GM21717 (cell line): ENCODE data around the gene PLXNA3.
"Not testable (repeated sequence)": the region's sequence is repeated elsewhere in the genome, so short reads cannot be mapped to it uniquely, and the experiment has no call there.

Experiments
- ATAC-seq: cut with Tn5 transposase; IDR thresholded peaks from one replicate; pipeline ENCODE4 v1.9.1; 2021; ENCODE audit warnings: mild to moderate bottlenecking, moderate library complexity; ENCODE audit not compliant: unreplicated experiment

PLXNA3 gene

DNA sequence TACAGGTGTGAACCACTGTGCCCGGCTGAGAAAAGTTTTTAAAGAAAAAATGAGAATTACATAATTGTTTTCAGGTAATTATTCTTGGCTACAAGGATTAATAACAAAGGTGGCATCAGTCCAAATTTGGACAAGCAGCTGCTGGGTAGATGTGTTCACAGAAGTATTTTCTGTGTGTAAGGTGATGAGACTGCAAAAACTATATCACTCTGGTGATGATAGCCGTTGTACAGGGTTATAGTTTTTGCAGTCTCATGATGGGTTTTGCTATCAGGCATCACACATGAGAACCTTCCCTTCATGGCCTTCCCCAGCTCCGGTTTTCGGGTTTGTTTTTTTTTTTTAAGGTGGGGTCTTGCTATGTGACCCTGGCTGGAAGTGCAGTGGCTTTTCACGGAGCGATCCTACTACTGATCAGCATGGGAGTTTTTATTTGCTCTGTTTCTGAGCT lies 37.4 kb downstream of the PLXNA3 start:
- no peak for ATAC-seq

DNA sequence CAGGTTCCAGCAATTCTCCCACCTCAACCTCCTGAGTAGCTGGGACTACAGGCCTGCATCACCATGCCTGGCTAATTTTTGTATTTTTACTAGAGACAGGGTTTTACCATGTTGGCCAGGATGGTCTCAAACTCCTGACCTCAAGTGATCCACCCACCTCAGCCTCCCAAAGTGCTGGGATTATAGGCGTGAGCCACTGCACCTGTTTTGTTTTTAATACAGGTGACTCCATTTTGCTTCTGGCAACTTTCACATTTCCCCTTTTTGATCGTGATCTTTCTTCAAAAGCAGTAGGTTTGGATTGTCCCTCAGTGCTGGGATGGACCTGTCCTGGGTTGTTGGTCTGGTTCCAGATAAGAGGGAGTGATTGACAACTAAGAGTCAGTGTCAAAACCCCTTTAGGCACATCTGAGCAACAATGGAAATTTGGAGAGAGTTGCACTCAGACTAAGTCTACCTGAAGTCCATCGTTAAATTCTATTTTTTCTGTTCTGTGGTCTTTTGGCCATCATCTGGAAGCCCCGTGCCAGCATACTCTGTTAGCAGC lies 38.6 kb downstream of the PLXNA3 start:
- ATAC-seq: not testable (repeated sequence)

DNA sequence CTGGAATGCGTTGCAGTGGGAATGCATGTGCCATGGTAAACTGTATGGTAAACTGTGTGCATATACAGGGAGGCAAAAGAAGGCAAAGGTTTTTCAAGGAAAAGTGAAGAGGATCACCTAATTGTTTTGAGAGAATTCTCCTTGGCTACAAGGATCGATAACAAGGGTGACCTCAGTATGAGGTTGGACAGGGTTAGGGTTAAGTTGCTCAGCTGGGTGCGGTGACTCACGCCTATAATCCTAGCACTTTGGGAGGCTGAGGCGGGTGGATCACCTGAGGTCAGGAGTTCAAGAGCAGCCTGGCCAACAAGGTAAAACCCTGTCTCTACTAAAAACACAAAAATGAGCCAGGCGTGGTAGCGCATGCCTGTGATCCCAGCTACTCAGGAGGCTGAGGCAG lies 43.3 kb downstream of the PLXNA3 start:
- not testable (repeated sequence) for ATAC-seq

DNA sequence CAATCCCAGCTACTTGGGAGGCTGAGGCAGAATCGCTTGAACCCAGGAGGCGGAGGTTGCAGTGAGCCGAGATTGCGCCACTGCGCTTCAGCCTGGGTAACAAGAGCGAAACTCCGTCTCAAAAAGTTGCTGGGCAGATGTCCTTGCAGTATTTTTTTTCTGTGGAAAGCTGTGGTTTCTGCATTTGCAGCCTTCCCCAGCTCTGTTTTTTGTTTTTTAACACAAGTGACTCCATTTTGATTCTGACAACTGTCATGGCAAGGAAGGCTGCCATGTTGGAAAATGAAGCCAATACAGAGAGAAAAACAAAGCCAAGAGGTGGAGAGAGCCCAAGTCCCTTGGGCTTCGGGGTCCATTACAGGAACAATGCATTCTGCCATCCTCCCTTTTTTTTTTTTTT lies 44.0 kb downstream of the PLXNA3 start:
- no peak for ATAC-seq

DNA sequence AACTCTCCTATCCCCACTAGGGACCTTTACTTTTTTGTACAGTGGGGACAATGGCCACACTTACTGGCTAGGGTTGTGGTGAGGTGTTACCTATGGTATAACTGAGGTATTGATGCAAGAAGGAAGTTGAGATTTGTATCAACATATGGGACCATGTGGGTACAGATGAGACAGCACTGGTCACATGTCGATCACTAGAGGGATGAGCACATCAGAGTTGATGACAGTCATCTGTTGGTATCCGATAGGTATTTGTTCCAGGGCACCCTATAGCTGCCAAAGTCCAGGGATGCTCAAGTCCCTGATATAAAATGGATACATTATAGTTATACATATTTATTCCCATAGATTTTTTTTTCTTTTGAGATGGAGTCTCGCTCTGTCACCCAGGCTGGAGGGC lies 44.9 kb downstream of the PLXNA3 start:
- ATAC-seq: no peak

DNA sequence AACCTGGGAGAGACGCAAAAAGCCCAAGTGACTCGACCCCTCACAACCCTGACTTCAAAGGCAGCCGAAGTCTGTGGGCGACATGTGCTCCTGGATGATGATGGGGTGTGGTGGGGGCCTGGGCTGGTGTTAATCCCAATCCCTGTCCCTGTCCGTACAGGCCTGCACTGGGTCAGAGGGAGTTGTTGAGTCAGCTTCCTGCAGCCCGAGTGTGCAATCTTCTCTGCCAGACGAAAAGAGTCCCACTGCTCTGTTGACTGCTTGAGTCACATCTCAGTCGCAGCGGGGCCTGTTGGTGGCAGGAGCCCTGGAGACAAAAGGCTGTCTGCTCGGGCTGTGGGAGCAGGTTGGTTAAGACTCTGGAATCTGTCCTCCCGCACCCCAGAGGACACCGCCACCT lies 47.7 kb downstream of the PLXNA3 start:
- ATAC-seq: no peak

DNA sequence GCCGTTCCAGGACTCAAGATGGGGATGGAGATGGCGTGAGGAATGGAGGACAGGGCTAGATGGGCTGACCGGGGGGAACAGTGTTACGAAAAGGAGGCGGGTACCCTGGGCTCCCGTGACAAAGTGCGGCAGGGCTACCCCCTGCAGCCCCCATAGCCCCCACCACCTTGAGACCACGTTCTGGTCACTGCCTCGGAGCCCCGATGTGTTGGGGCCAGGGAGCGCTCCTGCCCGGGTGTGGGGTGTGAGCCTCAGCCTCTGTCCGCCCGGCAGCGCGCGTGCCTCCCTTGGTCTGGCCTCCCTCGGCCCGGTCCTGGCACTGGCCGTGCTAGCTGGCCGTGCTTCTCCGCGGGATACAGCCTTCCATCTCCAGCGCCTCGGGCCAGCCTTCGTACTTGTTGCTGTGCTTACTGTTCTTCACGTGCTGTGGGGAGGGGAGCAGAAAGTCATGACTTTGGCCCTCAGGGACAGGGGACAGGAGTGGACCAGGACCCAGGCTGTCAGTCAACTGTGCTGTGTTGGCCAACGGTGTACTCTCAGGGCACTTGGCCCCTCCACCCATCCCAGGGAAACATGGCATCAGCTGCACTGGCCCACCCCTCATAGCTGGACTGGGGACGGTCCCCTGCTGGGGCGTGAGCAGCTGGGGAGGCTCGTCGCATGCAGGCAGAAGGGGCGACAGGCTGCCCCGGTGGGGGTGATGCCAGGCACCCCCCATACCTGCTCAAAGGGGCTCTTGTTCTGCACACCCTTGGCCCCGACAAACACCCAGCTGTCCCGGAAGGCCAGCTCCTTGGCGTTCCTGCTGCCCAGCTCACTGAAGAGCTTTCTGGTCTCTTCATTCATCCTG lies 48.6 kb downstream of the PLXNA3 start:
- no peak for ATAC-seq

DNA sequence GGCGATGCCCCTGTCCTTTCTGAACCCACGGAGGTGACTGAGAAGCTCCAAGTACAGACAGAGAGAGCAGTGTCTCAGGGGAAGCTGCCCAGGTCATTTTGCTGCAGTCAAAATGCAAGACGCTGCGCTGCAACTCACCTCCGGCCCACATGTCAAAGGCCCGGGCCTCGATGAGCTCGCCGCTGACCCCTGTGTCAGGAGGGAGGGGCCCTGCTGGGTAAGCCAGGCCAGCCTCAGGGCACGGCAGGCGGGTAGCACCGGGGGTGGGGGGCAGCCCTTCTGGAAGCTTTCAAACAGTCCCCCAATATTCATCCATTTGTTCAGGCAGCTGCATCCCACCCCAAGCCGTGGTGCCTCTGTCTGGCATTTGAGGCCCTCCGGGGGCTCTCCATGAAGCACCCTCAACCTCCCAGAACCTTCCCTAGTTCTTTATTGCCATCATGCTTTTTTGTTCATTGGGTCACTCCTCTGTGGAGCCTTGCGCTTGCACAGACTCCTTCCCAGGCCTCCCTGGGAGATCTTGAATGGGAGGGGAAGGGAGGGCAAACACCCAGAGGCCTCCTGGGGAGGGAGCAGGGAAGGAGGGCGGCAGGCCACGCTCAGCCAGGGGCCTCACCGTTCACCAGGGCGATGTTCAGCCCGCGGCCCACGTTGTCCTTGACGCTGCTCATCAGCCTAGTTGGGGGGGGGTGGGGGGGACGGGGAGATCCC lies 49.7 kb downstream of the PLXNA3 start:
- no peak for ATAC-seq

DNA sequence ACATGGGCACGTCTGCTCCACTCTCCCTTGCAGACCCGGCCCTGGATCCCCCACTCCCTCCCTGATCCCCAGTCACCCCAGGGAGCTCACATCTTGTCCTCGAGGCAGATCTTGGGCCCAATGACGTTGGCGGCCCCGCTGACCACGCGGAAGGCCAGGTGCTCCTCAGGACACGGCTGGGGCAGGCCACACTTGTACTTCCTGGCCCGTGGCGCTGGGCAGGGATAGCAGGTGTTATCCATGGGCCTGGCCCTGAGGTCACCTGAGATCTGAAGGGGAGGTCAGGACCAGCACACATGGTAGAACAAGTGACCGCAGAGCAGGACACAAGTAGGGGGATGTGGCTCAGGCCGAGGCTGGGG lies 50.3 kb downstream of the PLXNA3 start:
- no peak for ATAC-seq

DNA sequence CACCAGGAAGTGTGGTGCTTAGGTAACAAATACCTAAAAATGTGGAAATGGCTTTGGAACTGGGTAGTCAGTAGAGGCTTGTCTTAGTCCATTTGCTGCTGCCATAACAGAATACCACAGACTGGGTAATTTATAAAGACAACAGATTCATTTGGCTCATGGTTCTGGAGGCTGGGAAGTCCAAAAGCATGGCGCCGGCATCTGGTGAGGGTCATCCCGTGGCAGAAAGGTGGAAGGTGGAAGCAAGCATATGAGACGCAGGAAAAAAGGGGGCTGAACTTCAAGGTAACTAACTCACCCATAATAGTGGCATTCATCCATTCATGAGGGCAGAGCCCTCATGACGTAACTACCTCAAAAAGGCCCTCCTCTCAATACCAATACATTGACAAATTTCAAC lies 51.4 kb downstream of the PLXNA3 start:
- no peak for ATAC-seq

DNA sequence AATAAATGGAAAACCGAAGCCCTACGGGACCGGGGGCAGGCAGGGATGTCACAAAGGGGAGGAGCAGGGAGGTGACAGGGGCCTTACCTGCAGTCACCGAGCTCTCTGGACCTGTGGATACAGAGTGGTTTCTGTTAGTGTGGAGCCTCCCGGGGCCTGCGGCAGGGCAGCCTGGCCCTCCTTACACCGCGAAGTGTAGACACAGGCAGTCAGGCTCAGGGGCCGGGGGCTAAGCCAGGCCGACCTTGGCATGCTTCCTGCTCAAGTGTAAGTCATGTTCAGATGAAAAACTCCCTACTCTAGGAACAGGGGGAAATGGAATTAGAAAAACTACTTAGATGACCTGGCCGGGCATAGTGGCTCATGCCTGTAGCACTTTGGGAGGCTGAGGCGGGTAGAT lies 53.7 kb downstream of the PLXNA3 start:
- ATAC-seq: no peak

DNA sequence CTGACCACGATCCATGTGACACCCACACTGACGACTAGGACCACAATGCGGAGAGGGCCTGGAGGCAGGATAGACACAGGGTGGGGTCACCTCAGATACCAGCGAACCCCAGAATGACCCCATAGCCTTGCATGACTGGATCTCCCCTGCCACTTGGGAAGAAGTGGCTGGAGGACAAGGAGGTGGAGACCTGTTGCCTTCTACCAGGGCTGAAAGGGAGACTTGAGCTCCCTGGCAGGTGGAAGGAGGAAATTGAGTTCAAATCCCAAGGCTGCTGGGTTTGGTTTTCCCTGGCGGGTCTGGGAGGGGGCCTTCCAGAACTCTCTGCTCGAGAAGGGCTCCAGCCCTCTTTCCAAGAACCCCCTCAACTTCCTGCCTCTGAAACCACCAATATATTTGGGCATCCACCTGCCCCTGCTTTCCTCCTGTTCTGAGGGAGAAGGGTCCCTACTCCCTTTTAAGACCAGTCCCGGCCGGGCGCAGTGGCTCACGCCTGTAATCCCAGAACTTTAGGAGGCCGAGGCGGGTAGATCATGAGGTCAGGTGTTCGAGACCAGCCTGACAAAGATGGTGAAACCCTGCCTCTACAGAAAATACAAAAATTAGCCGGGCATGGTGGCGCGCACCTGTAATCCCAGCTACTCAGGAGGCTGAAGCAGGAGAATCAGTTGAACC lies 54.9 kb downstream of the PLXNA3 start:
- ATAC-seq: no peak

DNA sequence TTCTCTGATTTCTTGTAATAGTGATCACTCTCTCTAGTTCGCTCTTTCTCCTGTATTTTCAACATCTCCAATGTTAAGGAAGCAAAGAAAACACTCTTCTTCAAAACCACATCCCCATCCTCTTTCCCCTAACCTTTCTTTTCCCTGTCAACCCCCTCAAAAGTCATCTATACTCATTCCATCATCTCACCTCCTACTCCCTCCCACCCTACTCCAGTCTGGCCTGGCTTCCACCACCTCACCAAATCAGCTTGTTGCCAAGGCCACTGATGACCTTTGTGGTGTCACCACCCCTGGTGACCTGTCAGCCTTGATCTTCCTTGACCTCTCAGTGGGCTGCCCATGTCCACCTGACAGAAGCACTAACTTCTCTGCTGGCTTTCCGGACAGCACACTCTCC lies 55.6 kb downstream of the PLXNA3 start:
- ATAC-seq: no peak

DNA sequence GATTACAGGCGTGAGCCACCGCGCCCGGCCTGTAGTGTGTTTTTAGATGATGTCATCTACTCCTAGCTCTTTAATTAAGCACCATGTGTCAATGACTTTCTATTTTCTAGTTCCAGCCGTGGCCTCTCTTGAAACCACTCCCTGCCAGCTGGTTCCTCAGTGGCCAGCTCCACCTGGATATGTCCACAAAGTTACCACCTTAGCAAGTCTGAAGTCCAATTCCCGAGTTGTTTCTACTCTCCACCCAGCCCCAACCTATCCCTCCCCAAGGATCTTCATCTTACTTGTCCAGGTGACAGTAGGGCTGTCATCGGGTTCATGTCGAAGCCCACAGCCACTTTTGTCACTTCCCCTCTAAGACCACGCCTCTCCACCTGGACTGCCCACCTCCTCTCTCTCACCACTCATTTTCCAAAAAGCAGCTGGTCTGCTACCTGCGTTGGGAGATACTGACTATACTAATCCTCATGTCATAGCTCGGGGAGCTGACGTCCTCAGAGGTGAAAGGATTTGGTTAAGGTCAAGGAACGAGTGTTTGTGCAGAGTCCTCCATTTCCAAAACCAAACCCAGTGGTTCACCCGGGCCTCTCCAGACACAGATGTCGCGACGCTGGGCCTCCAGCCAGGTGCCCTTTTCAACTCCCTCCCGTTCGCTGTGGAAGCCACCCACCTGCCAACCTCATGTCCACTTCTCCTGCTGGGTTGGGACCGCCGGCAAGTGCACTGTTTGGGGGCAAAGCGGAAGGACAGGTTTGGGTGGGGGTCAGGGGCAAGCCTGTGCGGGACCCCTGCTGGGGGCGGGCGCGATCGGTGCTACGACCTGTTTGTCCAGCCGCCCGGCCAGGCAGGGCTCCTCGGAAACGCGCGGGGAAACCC lies 57.2 kb downstream of the PLXNA3 start:
- ATAC-seq: peak; percentile 26

DNA sequence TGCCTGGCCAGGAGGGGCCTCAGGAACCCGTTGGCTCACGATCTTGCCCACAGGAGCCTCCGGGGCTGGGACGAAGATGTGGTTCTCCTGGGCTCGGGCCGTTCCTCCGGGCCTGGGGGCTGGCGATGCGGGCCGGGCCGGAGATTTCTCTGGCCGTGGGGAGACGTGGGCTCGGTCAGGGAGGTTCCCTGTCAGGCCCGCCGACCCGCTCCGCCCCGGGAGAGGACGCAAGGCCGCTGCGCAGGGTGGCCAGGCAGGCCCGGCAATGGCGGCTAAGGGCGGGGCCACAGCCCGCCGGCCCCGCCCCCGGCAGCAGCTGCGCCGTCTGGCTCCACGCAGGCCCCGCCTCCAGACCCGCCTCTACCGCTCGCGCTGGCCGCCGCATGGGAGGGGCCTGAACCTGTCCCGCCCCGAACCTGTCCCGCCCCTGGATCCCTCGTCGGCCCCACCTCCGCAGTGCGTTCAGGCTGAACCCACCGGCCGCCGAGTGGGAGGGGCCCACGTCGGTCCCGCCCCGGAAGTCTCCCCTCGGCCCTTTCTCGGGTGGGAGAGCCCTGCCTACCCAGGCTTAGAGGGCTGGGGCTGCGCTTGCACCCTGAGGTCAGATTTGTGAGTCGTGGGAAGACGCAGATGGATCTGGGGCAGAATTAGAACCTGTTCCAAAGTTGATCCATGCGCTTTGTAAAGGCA lies 58.0 kb downstream of the PLXNA3 start, which contains the start of gene FAM3A:
Gene FAM3A, minus strand, starts transcription at position 267 of the 690 bp plus-strand sequence. CDS start 460 bp downstream, outside the sequence.
- ATAC-seq: peak; percentile 84

DNA sequence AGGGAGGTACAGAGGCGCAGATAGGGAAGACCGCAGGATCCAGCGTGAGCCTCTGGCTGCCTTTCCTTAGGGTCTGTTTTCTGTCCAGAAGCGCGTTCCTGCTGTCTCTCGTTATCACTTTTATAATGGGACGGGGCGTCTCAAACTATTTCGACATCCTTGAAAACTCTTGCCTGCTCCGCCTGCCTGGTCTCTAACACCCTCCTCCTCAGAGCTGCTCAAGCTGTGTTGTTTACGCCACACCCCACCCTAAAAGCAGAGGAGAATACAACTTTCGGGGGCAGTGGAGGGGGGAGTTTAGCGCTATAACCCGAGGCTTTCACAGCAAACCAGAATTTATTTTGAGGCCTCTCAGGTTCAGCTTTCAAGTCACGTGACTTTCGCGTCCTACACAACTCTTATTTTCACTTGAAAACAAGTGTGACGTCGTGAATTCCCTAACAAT lies 58.6 kb downstream of the PLXNA3 start:
- ATAC-seq: no peak

DNA sequence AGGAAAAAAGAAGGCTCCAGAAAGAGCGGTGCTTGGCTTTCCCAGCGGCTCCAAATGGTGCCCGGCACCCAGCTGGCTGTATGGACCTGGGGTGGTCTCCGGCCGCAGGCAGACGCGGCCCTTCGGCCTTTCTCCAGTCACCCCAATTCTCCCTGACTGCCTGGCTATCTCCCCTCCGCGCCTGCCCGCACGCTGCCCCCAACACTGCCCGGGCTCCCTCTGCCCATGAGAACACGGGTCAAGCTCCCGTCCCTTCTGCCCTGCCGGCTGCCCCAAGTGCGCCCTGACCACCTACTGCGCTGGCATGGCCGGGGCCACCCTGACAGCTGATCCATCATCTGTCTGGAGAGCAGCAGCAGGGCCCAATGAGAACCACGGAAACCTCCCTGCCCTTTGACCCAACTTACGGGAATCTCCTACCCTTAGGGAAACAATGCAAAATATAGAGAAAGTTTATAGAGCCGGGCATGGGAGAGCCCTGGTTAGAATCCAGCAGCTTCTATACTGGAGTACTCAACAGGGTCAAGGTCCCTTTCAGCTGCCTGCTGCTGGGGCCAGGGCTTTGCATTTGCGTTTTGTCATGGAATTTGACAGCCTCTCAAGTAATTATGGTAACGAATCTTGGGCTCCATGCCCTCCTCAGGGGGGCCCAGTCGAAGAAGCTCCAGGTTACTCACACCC lies 59.2 kb downstream of the PLXNA3 start:
- ATAC-seq: no peak

DNA sequence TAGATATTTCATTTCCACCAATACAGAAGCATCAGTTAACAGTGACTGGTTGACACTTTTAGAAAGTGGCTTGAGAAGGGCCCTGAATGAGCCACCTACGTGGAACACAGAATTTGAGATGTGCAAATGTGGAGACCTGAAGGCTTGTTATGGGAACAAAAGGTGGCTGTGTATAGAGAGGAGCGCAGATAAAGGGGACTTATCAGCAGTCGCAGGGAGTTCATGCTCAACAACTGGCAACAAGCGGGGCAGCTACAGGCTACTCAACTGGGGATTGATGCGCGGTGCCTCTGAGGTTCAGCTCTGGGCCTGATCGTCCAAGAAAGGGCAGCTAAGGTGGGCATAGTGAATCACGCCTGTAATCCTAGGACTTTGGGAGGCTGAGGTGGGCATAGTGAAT lies 61.3 kb downstream of the PLXNA3 start:
- no peak for ATAC-seq
